Lower leg skin (tissue), 3 donors: ENCODE measurements around the gene NTM.

Experiments used
- CTCF ChIP-seq, 3 donors: fragments of 450-650 bp; IDR thresholded peaks; one replicate each; pipeline ENCODE4 v1.5.1; 2016; ENCODE audit warnings: antibody characterized with exemption in 3 of 3, mild to moderate bottlenecking in 3 of 3, moderate library complexity in 2 of 3
- POLR2A ChIP-seq, 2 donors: fragments of 450-650 bp; IDR thresholded peaks; one replicate each; pipeline ENCODE4 v1.6.1; 2016 to 2017; ENCODE audit warnings: antibody characterized with exemption in 2 of 2, mild to moderate bottlenecking in 1 of 2, moderate library complexity in 1 of 2

- TF ChIP-seq CTCF (IDR thresholded peaks at IDR 0.05) (no peak), POLR2A (IDR thresholded peaks at IDR 0.05) (no peak)
Measured at GRCh38 chr11:131491503-131491902, 121.1 kb downstream of the NTM start.
